Transverse colon (tissue), 4 donors: ENCODE data around the gene PEDS1.
A peak's percentile ranks its signal among the peaks of the same experiment; 100 is the strongest.

Experiments used
- EP300 ChIP-seq: sonication (generic); formaldehyde crosslinking; IDR thresholded peaks from one replicate; pipeline ENCODE4 v1.6.1; 2017; ENCODE audit warnings: antibody characterized with exemption, low read depth
- POLR2A ChIP-seq: fragments of 450-650 bp; IDR thresholded peaks from one replicate; pipeline ENCODE4 v1.6.1; 2016; ENCODE audit warnings: antibody characterized with exemption, mild to moderate bottlenecking, moderate library complexity
- POLR2AphosphoS5 ChIP-seq, 3 donors: sonication (generic); formaldehyde crosslinking; IDR thresholded peaks; one replicate each; pipeline ENCODE4 v1.6.1; 2016; ENCODE audit warnings: antibody characterized with exemption in 3 of 3
- TF ChIP-seq, protein P1 (sequence below), 5 experiments: fragments of 200-600 bp in 3 of 5; fragments of 450-650 bp in 2 of 5; sonication (generic) in 3 of 5; IDR thresholded peaks; 1 replicate in 2 of 5; 2 replicates in 3 of 5; pipeline ENCODE4 v1.5.1; 2016 to 2017; ENCODE audit warnings: antibody characterized with exemption in 5 of 5, inconsistent platforms in 3 of 5, mild to moderate bottlenecking in 2 of 5, moderate library complexity in 1 of 5

DNA sequence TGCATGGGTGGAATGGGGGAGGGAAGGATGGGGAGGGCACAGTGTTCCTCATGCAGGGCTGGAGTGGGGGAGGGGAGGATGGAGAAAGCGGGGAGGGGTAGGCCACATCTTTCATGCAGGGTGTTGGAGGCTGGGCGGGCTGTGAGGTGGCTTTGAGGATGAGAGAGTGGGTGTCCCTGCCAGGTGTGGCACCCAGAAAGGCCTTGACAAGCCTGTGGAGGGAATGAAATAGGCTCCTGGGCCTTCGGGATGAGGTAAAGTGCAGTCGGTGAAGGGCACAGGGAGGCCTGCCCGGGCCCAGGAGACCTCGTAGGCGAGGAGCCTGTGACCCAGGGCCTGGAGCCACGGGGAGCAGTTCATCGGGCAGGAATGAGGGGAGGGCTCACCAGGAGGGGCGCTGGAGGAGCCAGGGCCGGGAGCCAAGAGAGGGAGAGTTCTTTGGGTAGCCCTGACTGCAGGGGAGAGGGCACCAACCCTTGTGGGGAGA, 44.7 kb upstream of the PEDS1 start:
- TF ChIP-seq, protein P1, sequence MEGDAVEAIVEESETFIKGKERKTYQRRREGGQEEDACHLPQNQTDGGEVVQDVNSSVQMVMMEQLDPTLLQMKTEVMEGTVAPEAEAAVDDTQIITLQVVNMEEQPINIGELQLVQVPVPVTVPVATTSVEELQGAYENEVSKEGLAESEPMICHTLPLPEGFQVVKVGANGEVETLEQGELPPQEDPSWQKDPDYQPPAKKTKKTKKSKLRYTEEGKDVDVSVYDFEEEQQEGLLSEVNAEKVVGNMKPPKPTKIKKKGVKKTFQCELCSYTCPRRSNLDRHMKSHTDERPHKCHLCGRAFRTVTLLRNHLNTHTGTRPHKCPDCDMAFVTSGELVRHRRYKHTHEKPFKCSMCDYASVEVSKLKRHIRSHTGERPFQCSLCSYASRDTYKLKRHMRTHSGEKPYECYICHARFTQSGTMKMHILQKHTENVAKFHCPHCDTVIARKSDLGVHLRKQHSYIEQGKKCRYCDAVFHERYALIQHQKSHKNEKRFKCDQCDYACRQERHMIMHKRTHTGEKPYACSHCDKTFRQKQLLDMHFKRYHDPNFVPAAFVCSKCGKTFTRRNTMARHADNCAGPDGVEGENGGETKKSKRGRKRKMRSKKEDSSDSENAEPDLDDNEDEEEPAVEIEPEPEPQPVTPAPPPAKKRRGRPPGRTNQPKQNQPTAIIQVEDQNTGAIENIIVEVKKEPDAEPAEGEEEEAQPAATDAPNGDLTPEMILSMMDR (IDR thresholded peaks at IDR 0.05) = no peak
- TF ChIP-seq POLR2AphosphoS5 (IDR thresholded peaks at IDR 0.05) (peak in 1 of 3 donors; percentile 31), POLR2A (no peak), EP300 (no peak)
